GM12874 (cell line): Measurements from ENCODE around the gene SENP5.

Experiments
- TF ChIP-seq, protein P1 (sequence below): IDR thresholded peaks from 2 replicates; pipeline ENCODE4 v1.5.1; 2011; ENCODE audit warnings: low read depth, mild to moderate bottlenecking, control low read depth, low read length, moderate library complexity; ENCODE audit not compliant: insufficient read depth

The SENP5 gene

GRCh38 chr3:196931828-196932587, 64.3 kb downstream of the SENP5 start:
- TF ChIP-seq, protein P1, sequence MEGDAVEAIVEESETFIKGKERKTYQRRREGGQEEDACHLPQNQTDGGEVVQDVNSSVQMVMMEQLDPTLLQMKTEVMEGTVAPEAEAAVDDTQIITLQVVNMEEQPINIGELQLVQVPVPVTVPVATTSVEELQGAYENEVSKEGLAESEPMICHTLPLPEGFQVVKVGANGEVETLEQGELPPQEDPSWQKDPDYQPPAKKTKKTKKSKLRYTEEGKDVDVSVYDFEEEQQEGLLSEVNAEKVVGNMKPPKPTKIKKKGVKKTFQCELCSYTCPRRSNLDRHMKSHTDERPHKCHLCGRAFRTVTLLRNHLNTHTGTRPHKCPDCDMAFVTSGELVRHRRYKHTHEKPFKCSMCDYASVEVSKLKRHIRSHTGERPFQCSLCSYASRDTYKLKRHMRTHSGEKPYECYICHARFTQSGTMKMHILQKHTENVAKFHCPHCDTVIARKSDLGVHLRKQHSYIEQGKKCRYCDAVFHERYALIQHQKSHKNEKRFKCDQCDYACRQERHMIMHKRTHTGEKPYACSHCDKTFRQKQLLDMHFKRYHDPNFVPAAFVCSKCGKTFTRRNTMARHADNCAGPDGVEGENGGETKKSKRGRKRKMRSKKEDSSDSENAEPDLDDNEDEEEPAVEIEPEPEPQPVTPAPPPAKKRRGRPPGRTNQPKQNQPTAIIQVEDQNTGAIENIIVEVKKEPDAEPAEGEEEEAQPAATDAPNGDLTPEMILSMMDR = no peak

- TF ChIP-seq, protein P1 = no peak
Measured at GRCh38 chr3:196932600-196932999, 64.9 kb downstream of the SENP5 start.

DNA sequence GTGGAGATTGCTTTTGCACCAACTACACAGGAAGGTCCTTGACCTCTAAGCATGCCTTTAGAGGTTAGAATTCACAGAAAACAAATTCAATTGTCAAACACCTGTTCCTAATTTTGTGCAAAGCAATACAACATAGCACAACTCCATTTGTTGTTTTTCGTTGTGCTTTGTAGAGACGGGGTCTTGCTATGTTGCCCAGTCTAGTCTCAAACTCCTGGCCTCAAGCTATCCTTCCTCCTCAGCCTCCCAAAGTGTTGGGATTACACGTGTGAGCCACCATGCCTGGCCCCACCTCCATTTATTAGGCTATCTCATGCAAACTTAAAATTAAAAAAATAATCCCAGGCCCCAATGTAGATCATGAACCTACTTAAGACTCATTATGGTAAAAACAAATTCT, 68.6 kb downstream of the SENP5 start:
- TF ChIP-seq, protein P1 = no peak

- TF ChIP-seq, protein P1 = no peak
Measured at GRCh38 chr3:196938124-196938523, 70.4 kb downstream of the SENP5 start.

- TF ChIP-seq, protein P1 = no peak
Measured at GRCh38 chr3:196938576-196938975, 70.9 kb downstream of the SENP5 start.

GRCh38 chr3:196941729-196942225, 74.1 kb downstream of the SENP5 start:
- TF ChIP-seq, protein P1 = no peak

- TF ChIP-seq, protein P1 = peak; percentile 85
Measured at GRCh38 chr3:196942226-196942914, 74.7 kb downstream of the SENP5 start, which contains the start of gene NCBP2. Gene NCBP2, minus strand, starts transcription at chr3:196942528. Its CDS starts 25 bp downstream, at chr3:196942503.
